ENCODE data around the gene NCKAP5. TPM values are rescaled to one million over a fixed set of nuclear protein-coding genes. Genes with fewer than 3 reads are reported as not detected.

Gene NCKAP5
- total RNA-seq, 1 donor from 2014 or later = 7.4 TPM

DNA sequence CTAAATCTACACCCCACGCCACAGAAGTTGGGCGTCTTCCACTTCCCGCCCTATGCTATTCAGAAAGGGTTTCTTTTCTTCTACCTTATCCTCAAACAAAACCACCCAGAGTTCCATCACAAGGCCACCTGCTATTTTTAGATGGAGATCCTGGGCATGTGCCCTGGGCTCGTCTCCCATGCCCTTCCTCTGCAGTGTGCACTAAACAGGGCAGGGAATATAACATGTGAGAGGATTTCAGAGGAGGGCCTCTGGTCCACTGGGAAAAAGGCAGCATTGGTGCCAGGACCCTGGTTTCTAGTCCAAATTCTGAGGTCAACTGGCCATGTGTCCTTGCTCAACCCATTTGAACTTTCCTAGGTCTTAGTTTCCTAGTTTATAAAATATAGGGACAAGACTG is 320.0 kb downstream of the NCKAP5 start:
- TF ChIP-seq, protein P1, sequence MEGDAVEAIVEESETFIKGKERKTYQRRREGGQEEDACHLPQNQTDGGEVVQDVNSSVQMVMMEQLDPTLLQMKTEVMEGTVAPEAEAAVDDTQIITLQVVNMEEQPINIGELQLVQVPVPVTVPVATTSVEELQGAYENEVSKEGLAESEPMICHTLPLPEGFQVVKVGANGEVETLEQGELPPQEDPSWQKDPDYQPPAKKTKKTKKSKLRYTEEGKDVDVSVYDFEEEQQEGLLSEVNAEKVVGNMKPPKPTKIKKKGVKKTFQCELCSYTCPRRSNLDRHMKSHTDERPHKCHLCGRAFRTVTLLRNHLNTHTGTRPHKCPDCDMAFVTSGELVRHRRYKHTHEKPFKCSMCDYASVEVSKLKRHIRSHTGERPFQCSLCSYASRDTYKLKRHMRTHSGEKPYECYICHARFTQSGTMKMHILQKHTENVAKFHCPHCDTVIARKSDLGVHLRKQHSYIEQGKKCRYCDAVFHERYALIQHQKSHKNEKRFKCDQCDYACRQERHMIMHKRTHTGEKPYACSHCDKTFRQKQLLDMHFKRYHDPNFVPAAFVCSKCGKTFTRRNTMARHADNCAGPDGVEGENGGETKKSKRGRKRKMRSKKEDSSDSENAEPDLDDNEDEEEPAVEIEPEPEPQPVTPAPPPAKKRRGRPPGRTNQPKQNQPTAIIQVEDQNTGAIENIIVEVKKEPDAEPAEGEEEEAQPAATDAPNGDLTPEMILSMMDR (IDR thresholded peaks at IDR 0.05; ENCODE audit: unreplicated experiment) = no peak
- Mint-ChIP-seq H3K4me1 (ENCODE audit: unreplicated experiment) (peaks cover 32% of the 10 kb centered on the region), H3K4me3 (ENCODE audit: unreplicated experiment) (no peak overlapping the region), H3K27me3 (ENCODE audit: unreplicated experiment) (peaks cover 2% of the 10 kb centered on the region), H3K27ac (ENCODE audit: unreplicated experiment) (no peak overlapping the region), H3K9me3 (ENCODE audit: unreplicated experiment) (no peaks in the 10 kb centered on the region), H3K36me3 (ENCODE audit: low read depth, unreplicated experiment) (no peaks in the 10 kb centered on the region)
- DNase-seq (ENCODE audit: low spot score) = no peak

DNA sequence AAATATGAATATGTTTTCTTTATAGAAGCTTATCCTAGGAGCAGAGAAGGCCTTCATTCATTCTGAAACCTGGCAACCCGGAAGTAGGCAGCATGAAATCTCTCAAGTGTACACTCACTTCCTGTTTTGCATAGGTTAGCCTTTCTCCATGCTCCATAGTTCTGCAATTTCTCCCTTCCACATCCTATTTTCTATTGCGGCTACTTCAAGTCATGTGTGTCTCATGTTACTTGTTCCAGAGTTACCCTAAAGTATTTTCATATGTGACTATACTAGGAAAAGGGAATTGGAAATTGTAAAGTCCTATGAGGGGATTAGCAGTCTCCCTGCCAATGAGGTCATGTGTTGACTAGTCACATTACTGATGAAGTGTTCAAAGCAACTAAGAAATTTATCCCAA is 320.6 kb downstream of the NCKAP5 start:
- H3K4me3 Mint-ChIP-seq (ENCODE audit: unreplicated experiment) = no peak overlapping the region
- peaks cover 2% of the 10 kb centered on the region for H3K27me3 Mint-ChIP-seq (ENCODE audit: unreplicated experiment)
- DNase-seq (ENCODE audit: low spot score) = no peak
- H3K36me3 Mint-ChIP-seq (ENCODE audit: low read depth, unreplicated experiment) = no peaks in the 10 kb centered on the region
- TF ChIP-seq, protein P1 (IDR thresholded peaks at IDR 0.05; ENCODE audit: unreplicated experiment) = no peak
- no peak overlapping the region for H3K27ac Mint-ChIP-seq (ENCODE audit: unreplicated experiment)
- no peaks in the 10 kb centered on the region for H3K9me3 Mint-ChIP-seq (ENCODE audit: unreplicated experiment)
- peaks cover 32% of the 10 kb centered on the region for H3K4me1 Mint-ChIP-seq (ENCODE audit: unreplicated experiment)

DNA sequence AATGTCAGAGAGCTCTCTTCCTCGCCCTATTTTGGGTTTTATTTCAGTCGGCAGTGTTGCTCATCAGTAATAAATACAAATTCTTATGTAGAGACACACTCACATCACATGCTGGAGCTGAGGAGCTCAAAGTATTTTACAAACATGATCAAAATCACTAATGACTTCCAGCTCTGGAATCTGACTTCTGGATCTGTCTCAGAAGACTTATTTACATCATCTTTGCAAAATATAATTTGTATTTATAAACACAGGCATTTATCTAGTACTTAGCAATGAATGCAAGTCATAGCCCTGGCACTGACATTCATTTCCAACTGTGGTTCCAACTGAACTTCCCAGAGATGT is 327.1 kb downstream of the NCKAP5 start:
- H3K27me3 Mint-ChIP-seq (ENCODE audit: unreplicated experiment) = peaks cover 2% of the 10 kb centered on the region
- peaks cover 23% of the 10 kb centered on the region for H3K4me1 Mint-ChIP-seq (ENCODE audit: unreplicated experiment)
- no peaks in the 10 kb centered on the region for H3K9me3 Mint-ChIP-seq (ENCODE audit: unreplicated experiment)
- TF ChIP-seq, protein P1 (IDR thresholded peaks at IDR 0.05; ENCODE audit: unreplicated experiment) = no peak
- no peaks in the 10 kb centered on the region for H3K36me3 Mint-ChIP-seq (ENCODE audit: low read depth, unreplicated experiment)
- H3K27ac Mint-ChIP-seq (ENCODE audit: unreplicated experiment) = no peak overlapping the region
- H3K4me3 Mint-ChIP-seq (ENCODE audit: unreplicated experiment) = no peak overlapping the region
- no peak for DNase-seq (ENCODE audit: low spot score)

DNA sequence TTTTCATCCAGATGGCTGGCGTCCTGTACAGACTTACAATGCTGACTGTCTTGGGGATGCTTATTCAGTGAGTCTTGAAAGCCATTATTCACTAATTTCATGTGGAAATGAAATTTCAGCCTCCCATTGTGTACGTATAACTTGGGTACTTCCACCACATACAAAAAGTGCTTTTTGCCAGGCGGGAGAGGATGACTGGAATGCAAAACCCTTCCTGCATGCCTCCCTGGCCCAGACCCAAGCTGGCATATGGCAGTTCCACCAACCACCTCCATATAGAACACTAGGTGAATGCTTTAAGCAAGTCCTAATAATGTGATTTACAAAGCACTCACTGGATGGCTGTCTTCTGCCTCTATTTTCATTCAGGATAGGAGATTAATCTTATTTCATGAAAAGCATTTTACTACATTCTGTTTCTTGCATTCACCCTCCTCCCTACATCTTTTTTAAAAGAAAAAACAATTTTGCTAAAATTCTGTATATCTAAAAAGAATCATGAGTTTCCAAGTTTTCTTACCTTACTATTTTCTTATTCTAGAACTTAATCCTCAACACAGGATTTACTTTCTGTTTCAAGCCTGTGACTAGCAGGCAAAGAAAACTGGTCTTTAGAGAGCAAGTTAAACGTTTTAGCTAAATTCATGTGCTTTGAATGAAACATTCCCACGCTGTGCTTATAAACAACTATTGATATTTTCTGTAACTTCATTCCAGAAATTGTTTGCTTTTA is 327.6 kb downstream of the NCKAP5 start:
- no peaks in the 10 kb centered on the region for H3K36me3 Mint-ChIP-seq (ENCODE audit: low read depth, unreplicated experiment)
- H3K27me3 Mint-ChIP-seq (ENCODE audit: unreplicated experiment) = peaks cover 2% of the 10 kb centered on the region
- TF ChIP-seq, protein P1 (IDR thresholded peaks at IDR 0.05; ENCODE audit: unreplicated experiment) = no peak
- H3K9me3 Mint-ChIP-seq (ENCODE audit: unreplicated experiment) = no peaks in the 10 kb centered on the region
- H3K4me3 Mint-ChIP-seq (ENCODE audit: unreplicated experiment) = no peak overlapping the region
- H3K27ac Mint-ChIP-seq (ENCODE audit: unreplicated experiment) = no peak overlapping the region
- peaks cover 19% of the 10 kb centered on the region for H3K4me1 Mint-ChIP-seq (ENCODE audit: unreplicated experiment)
- no peak for DNase-seq (ENCODE audit: low spot score)

DNA sequence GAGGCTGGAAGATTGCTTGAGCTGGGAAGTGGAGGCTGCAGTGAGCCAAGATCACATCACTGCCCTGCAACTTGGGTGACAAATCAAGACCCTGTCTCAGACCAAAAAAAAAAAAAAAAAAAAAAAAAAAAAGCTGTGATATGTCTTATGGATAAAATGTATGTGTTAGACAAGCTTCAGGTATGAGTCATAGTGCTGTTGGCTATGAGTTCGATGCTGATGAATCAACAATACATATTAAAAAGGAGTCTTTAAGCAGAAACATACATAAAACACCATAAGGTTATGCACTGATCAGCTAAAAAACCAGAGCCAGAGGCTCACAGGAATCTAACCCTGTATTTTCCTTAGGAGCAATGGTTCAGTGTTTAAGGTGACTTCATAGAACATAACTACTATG is 332.3 kb downstream of the NCKAP5 start:
- Mint-ChIP-seq H3K36me3 (ENCODE audit: low read depth, unreplicated experiment) (no peaks in the 10 kb centered on the region), H3K9me3 (ENCODE audit: unreplicated experiment) (no peaks in the 10 kb centered on the region)
- no peak for DNase-seq (ENCODE audit: low spot score)

More for the DNA sequence above, 332.3 kb downstream of the NCKAP5 start:
- TF ChIP-seq, protein P1 (IDR thresholded peaks at IDR 0.05; ENCODE audit: unreplicated experiment) = no peak
- Mint-ChIP-seq H3K27ac (ENCODE audit: unreplicated experiment) (no peak overlapping the region), H3K27me3 (ENCODE audit: unreplicated experiment) (no peaks in the 10 kb centered on the region), H3K4me1 (ENCODE audit: unreplicated experiment) (peaks cover 37% of the 10 kb centered on the region), H3K4me3 (ENCODE audit: unreplicated experiment) (no peak overlapping the region)
